Liver (tissue), 3 donors: ENCODE results near the gene DEDD.

ENCODE experiments used
- CTCF ChIP-seq: fragments of 150-350 bp; IDR thresholded peaks from 2 replicates; pipeline ENCODE4 v1.5.1; 2017; ENCODE audit warnings: improper control_type of control experiment, low read depth, low read length; ENCODE audit not compliant: missing input control
- GABPA ChIP-seq, 2 donors: IDR thresholded peaks in 1 of 2; conservative IDR thresholded peaks in 1 of 2; 2 replicates each; pipeline ENCODE4 v1.6.1; 2016; ENCODE audit warnings: antibody characterized with exemption in 2 of 2, mild to moderate bottlenecking in 1 of 2, moderate library complexity in 1 of 2
- HNF4G ChIP-seq: IDR thresholded peaks from 2 replicates; pipeline ENCODE4 v1.6.1; 2016; ENCODE audit warnings: antibody characterized with exemption
- MAX ChIP-seq: IDR thresholded peaks from 2 replicates; pipeline ENCODE4 v1.6.1; 2016; ENCODE audit warnings: antibody characterized with exemption
- RAD21 ChIP-seq, 2 donors: IDR thresholded peaks; 2 replicates each; pipeline ENCODE4 v1.6.1; 2016; ENCODE audit warnings: antibody characterized with exemption in 2 of 2, mild to moderate bottlenecking in 2 of 2
- REST ChIP-seq: IDR thresholded peaks from 2 replicates; pipeline ENCODE4 v1.6.1; 2016; ENCODE audit warnings: antibody characterized with exemption, mild to moderate bottlenecking
- SP1 ChIP-seq: IDR thresholded peaks from 2 replicates; pipeline ENCODE4 v1.6.1; 2018; ENCODE audit warnings: antibody characterized with exemption, mild to moderate bottlenecking
- TAF1 ChIP-seq: conservative IDR thresholded peaks from 2 replicates; pipeline ENCODE4 v1.6.1; 2016; ENCODE audit warnings: antibody characterized with exemption, mild to moderate bottlenecking
- donor health status: healthy.
- donor health status: healthy.

- TF ChIP-seq CTCF, result no peak
- TF ChIP-seq REST, result no peak
- TF ChIP-seq MAX, result no peak
- no peak for TF ChIP-seq GABPA (IDR thresholded peaks at IDR 0.05 in 1 of 2, conservative IDR thresholded peaks at IDR 0.05 in 1 of 2)
- TF ChIP-seq RAD21 (IDR thresholded peaks at IDR 0.05), result no peak
- TF ChIP-seq TAF1, result no peak
- no peak for TF ChIP-seq SP1
- TF ChIP-seq HNF4G, result no peak
Observed at GRCh38 chr1:161076410-161076809, 56.1 kb downstream of the DEDD start.
